ENCODE data around the gene C22orf23.

DNA sequence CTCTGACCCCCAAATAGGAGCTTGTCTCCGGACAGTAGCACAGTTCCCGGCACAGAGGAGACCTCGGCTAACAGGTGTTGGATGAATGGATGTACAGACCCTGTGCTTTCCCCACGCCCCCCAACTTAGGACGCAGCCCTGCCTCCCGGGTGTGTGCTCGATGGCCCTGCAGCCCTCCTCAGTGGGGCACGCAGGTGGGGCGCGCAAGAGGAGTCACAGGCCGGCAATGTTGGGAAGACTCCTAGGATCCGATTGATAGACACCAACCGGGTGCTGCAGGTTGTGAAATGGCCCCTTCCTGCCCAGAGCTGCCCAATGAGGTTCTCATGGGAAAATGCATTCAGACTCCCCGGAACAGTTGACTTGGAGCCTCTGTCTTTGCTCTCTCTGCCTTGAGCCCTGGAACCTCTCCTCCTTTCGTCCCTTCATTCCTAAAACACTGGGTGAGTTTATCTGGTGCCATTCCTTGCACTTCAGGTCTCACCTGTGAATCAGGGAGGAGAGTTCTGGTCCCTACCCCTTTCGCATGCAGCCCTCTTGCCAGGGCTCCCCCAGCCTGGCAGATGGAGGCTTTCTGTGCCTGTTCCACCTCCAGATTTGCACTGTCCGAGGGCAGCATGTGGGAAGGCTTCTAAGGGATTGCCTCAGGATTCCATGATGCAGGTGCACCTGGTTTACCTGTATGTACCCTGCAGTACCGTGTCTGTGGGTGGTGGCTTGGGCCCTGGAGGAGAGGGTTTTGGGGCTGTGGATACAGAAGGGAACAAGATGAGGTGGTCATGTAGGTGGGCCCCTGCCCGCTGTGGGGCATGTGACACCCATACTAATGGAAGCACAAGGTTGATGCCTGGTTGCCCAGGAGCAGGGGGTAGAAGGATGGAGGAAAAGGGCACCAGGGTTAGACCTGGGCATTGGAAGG, 46.1 kb downstream of the C22orf23 start:
- TF ChIP-seq, protein P1, sequence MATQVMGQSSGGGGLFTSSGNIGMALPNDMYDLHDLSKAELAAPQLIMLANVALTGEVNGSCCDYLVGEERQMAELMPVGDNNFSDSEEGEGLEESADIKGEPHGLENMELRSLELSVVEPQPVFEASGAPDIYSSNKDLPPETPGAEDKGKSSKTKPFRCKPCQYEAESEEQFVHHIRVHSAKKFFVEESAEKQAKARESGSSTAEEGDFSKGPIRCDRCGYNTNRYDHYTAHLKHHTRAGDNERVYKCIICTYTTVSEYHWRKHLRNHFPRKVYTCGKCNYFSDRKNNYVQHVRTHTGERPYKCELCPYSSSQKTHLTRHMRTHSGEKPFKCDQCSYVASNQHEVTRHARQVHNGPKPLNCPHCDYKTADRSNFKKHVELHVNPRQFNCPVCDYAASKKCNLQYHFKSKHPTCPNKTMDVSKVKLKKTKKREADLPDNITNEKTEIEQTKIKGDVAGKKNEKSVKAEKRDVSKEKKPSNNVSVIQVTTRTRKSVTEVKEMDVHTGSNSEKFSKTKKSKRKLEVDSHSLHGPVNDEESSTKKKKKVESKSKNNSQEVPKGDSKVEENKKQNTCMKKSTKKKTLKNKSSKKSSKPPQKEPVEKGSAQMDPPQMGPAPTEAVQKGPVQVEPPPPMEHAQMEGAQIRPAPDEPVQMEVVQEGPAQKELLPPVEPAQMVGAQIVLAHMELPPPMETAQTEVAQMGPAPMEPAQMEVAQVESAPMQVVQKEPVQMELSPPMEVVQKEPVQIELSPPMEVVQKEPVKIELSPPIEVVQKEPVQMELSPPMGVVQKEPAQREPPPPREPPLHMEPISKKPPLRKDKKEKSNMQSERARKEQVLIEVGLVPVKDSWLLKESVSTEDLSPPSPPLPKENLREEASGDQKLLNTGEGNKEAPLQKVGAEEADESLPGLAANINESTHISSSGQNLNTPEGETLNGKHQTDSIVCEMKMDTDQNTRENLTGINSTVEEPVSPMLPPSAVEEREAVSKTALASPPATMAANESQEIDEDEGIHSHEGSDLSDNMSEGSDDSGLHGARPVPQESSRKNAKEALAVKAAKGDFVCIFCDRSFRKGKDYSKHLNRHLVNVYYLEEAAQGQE (IDR thresholded peaks at IDR 0.05; ENCODE audit: low read depth): no peak
- TF ChIP-seq POLR2A (IDR thresholded peaks at IDR 0.05; ENCODE audit: borderline replicate concordance, extremely low read depth, insufficient read depth, insufficient read length) (no peak), SIN3A (IDR thresholded peaks at IDR 0.05; ENCODE audit: low read depth) (no peak), POLR2AphosphoS5 (IDR thresholded peaks at IDR 0.05; ENCODE audit: low read depth, low read length) (no peak), EZH2 (IDR thresholded peaks at IDR 0.05) (no peak), EZH2phosphoT487 (IDR thresholded peaks at IDR 0.05; ENCODE audit: borderline replicate concordance) (no peak), SP1 (IDR thresholded peaks at IDR 0.05; ENCODE audit: low read depth) (no peak), SRF (IDR thresholded peaks at IDR 0.05; ENCODE audit: low read depth) (no peak), ELF1 (IDR thresholded peaks at IDR 0.05; ENCODE audit: borderline replicate concordance, low read depth) (no peak), TCF7L2 (IDR thresholded peaks at IDR 0.05; ENCODE audit: borderline replicate concordance, extremely low read depth, insufficient read depth, insufficient read length) (no peak), ZFX (IDR thresholded peaks at IDR 0.05) (no peak), RAD21 (IDR thresholded peaks at IDR 0.05; ENCODE audit: low read depth) (no peak), ZNF274 (IDR thresholded peaks at IDR 0.05; ENCODE audit: low read depth, low read length) (no peak)
- TF ChIP-seq, protein P2, sequence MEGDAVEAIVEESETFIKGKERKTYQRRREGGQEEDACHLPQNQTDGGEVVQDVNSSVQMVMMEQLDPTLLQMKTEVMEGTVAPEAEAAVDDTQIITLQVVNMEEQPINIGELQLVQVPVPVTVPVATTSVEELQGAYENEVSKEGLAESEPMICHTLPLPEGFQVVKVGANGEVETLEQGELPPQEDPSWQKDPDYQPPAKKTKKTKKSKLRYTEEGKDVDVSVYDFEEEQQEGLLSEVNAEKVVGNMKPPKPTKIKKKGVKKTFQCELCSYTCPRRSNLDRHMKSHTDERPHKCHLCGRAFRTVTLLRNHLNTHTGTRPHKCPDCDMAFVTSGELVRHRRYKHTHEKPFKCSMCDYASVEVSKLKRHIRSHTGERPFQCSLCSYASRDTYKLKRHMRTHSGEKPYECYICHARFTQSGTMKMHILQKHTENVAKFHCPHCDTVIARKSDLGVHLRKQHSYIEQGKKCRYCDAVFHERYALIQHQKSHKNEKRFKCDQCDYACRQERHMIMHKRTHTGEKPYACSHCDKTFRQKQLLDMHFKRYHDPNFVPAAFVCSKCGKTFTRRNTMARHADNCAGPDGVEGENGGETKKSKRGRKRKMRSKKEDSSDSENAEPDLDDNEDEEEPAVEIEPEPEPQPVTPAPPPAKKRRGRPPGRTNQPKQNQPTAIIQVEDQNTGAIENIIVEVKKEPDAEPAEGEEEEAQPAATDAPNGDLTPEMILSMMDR (IDR thresholded peaks at IDR 0.05 in 2 of 3, conservative IDR thresholded peaks at IDR 0.05 in 1 of 3; ENCODE audit: borderline replicate concordance in 1 of 3, insufficient read depth in 1 of 3, low read depth in 2 of 3, low read length in 2 of 3): no peak
